HG02943 (cell line): Measurements from ENCODE around the gene FRMD5.

Experiments used
- ATAC-seq: cut with Tn5 transposase; IDR thresholded peaks from one replicate; pipeline ENCODE4 v1.9.1; 2021; ENCODE audit warnings: mild to moderate bottlenecking, low read depth, moderate library complexity; ENCODE audit not compliant: unreplicated experiment

Gene FRMD5

DNA sequence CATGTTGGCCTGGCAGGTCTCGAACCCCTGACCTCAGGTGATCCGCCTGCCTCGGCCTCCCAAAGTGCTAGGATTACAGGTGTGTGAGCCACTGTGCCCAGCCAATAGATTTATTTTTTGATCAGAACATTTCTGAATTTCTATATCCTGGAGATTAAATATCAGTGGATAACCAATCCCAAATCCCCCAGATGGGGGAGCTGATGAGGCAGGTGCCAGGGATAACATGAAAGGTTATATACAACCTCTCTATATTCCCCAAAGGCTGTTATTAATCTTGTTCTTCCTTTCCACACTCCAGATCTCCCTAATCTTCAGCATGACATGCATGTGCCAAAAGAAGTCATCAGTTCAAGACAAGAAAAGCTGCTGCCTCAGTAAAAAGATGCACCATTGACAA is 256.0 kb downstream of the FRMD5 start:
- ATAC-seq, result no peak

DNA sequence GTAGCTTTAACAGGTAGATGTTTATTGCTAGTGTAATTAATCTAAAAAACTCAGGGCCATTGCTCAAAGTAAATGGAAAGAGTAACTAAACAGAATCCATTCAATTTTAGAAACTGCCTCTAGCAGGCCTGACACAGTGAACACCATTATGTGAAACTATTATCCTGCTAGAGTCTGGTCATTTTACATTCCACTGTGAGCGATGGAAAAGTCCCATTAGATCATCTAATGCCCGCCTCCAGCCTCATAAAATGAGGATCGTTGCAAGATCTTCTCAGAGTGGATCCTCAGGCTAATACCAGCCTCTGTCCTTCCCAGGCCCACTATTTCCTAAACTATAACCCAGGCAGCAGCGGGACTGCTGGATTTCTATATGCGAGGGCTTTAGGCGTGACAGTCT is 260.6 kb downstream of the FRMD5 start:
- ATAC-seq, result no peak

DNA sequence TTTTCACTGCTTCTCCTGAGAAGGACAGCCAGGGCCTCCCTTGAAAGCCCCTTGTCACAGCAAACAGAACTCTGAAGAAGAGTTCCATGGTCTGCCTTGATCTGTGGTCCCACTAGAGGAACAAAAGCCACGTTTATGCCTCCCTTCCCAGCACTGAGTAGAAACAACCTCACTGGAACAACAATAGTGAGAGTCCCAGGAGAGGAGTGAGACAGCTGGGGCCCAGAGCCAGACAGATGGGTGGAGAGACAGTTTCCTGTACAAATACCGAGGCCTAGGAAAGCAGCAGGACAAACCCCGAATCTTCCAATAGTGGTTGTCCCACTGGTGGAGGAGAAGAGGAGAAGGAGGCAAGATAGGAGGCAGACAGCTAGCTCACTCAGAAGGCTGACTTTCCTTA is 262.2 kb downstream of the FRMD5 start:
- no peak for ATAC-seq

DNA sequence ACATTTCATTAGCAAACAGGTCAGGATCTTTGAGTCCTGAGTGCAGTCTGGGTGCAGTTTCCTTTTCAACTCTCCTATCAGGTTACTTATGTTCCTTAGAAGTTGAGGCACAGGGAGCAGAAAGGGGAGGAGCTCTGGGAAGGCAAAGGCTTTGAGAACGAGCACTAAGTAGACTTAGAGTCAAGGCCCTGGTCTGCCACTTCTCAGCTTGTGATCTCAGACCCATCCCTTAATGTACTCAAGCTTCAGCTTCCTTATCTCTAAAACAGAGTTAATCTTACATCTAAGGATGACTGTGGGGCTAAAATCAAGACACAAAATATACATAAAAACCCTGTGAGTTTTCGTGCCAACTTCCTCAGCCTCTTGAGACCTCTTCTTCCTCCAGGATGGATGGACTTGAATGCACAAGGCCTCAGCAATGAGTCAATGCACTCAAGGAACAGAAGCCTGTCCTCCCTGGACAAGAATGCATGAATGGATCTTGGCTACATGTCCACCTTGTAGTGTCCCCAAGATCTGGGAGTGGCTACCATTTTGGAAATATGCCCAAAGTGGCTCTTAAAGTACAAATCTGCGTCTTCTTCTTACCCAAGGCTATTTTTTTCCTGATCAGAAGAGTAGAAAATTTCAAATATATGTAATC is 263.2 kb downstream of the FRMD5 start:
- no peak for ATAC-seq

DNA sequence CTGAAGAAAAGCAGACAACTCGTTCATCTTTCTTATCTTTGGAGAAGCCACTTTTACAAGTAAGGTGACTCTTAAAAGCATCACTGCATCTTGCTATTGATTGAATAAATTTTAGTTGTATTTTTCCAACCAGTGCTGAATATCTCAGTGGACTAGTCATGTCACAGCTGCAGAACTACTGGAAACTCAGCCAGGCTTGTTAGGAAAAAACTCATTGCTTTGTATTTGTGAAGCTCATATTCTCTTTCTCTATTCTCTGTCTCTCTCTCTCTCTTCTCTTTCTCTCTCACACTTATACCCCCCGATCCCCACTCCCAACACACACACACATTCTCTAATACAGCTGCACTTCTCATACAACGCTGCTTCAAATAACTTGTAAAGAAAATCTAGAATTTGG is 264.0 kb downstream of the FRMD5 start:
- no peak for ATAC-seq

DNA sequence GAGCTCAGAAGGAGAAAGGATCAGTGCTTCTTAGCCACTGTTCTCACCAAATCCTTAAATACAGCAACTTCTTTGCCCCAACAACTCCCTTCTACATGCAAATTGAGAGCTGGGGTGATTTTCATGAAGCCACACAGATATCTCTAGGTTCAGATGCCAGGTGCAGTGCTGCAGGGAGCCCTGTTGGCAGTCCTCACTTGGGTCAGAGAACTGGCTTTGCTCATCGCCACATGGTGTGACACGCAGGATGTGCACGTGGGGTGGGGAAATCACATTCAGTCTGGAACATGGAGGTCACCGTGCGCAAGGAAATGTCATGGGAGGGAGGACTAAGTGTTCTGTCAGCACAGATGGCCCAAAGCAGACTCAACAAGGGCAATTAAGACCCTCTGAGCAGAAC is 264.5 kb downstream of the FRMD5 start:
- ATAC-seq, result no peak

DNA sequence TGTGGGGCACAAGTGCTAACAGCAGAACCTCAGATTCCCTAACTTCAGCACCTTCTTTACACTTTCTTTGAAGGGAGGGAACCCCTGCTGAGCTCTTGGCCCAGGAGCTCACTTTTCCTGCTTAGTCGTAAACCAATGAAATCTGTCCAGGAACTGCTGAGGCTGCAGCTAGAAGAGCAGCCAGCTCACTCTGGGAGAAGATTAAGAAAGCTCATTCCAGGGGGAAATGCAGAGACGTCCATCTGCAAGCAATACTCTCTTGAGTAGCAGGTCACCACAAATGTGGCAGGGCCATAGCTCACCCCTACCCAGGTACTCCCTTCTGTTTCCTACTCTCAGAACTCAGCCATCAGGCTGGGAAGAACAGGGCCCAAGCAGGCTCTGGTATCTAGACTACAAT is 265.0 kb downstream of the FRMD5 start:
- no peak for ATAC-seq

DNA sequence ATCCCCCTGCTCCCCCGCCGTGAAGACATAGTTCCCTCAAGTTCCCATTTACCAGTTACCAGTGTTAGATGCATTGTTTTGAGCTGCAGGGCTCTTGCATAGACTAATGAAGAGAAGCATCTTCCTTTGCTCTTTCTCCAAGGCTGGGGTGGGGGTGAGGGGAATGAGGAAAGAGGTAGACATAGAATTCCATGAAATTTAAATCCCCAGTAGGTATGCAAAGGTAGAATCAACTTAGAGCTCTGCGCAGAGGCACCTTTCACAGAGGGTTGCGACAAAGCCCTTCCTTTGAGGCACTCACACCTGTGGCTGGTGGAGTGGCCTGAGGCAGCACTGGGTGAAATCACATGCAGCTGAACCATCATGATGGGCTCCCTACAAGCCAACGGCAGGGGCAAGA is 266.9 kb downstream of the FRMD5 start:
- ATAC-seq, result no peak

DNA sequence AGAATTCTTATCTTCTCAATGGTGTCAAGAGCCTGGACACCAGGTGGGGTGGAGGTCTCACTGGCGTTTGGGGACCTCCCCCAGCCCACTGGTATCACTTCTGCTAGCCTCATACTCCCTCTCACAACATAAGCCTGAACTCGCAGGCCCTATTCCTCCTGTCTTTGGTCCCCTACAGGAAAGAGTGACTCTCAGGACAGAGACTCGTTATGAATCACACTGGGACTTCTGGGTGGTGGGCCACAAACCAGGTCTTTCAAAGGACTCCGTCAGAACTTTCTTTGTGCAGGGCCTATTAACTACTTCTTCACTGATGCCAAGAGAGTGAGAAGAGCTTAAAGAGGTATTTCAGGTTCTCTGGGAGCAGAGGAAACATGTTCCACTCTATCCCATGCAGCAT is 267.9 kb downstream of the FRMD5 start:
- ATAC-seq, result no peak

DNA sequence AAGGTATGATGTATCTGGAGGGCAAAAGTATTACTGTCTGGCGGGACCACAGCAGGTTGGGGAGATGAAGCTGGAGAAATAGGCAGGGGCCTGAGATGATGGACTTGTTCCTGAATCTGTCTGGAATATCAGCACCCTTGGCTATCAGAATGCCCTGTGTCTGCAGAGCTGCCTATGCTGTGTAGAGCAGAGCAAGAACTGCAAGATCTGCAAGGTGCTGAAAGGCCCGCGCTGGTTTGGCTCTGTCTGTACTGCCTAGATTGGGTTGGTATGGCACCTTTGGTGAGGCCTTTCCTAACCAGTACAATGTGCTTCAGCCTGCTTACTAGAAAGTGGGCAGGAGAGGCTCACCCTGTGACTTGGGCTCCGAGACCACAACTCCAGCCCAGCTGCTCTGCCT is 271.5 kb downstream of the FRMD5 start:
- ATAC-seq, result no peak

DNA sequence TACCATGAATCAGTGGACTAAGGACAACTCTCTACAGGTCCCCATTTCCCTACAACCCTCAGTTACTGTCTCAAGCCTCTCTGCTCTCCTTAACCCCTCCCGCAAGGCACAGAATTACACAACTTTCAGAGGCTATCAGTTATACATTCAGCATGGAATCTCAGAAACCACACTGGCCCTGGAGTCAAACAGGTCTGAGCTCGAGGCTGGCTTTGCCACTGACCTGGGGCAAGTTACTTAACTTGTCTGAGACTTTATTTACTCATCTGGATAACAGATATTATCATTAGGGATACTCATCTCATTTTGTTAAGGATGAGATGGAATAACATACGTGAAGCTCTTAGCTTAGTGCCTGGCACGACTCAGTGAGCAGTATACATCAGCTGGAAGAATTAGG is 273.1 kb downstream of the FRMD5 start:
- no peak for ATAC-seq

DNA sequence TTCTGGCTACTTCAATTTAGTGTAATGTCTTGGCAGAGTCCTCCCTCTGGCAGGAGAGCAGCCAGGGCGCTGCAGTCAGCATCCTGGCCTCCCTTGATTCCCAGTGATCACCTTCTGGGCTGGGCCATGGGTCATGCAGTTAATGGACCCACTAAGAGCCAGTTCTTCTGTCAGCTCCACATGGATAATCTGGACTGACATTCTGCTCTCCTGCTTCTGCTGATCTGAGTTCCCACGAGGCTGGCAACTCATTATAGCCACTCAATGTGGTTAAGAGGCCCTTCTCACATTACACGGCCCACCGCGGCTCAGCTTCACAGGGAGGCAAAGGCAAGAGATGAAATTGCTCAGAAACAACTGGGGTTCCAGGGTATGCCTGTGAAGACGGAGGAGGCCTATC is 274.3 kb downstream of the FRMD5 start:
- ATAC-seq, result no peak

DNA sequence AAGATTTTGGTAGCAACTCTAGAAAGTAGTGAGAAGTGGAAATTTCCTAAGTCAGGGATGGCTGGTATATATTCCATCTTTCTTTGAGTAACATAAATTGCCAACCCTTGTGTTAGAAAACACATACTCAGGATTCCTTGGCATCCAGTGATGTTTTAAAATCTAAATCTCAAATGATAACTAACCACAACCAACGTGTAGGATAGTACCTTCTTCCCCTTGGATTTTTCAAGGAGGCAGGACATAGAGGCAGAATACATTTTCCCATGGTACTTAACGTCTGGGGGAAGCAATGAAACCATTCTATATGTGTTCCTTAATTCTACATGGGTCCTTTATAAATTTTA is 274.8 kb downstream of the FRMD5 start:
- ATAC-seq, result no peak

DNA sequence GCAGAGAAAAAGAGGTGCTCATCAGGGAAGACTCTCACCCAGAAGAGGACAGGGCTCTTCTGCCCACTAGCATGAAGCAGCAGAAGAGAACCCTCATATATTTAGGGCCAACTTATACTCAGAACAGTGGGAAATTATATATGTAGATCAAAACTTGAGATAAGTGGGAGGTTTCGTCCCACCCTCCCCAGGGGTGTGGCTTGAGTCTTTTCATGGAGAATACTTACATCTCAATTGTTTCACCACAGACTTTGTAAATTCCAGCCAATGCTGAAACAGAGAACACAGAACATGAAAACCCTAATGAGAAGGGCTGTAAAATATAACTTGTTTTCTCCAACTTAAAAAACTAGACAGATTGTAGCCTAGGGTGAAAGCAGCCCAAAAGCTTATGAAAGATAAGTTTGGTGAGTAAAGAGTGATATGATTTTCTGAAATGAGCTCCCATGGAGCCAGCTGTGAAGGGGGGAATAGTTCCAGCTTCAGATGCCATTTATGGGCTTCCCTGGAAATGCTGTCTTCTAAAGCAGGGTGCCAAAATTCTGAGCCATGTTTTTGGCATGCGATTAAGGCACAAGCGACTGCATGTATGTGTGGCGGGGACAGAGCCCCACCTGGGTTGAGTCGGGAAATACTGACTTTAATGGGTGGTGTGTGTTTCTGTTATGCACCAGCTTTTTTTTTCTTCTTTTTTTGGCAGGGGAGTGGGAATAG is 275.4 kb downstream of the FRMD5 start:
- ATAC-seq, result no peak

DNA sequence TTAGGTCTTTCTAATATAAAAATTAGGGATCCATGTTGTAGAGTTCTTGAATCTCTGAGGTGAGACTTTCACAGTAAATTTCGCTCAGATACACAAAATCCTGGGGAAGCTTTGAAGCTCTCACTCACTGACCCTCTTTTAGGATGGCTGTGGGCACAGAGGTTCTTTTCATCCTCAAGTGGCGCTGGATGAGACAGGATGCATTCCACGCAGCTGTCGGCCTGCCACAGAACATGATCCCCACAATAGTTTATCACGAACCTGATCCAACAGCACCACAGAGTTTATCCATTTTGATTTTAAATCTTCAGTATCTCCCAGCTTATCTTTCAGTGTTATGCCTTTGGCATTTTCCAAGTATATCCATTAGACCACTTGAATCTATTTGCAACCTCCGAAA is 276.4 kb downstream of the FRMD5 start:
- ATAC-seq, result no peak

DNA sequence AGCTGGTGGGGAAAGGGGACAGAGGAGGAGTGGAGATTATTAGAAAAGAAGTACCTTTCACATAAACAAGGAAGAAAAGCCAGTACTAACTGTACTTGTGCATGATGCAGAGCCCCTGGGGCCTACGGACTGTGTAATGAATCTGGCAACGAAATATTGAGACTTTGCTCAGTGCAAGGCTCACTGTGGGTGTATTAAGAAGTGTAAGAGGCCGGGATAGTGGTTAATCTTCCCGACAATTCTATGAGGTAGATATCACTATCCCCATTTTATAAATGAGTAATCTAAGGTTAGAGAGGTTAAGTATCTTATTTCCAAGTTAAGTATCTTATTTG is 278.8 kb downstream of the FRMD5 start:
- no peak for ATAC-seq

DNA sequence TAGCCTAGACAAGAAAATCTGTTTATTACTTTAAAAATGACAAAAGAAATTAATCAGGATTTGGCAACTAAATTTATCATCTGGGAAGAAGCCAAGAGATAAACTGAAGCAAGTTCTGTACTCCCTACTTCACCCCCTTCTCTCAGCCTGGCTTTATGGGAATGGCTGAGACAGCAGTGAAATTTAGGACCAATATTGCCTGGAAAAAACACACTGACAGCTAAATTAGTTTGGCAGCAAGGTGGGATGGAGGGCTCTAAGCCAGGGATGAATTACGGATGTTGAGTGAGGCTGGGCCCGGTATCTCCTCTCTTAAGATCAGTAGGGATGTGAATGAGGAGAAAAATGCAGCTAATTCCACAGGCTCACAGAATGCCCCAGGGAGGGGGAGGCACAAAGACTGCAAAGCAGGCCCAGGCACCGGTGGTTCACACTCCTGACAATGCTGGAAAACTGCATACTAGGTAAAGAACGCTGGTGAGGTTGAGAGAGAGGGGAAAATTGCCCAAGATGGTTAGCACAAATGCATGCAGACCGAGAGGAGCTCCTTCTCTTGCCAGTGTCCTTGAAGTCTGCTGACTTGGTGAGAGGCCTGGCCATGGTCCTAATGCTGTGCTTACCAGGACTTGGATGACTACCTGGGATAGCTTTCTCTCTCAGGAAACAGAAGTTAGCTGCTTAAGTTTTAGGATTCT is 279.3 kb downstream of the FRMD5 start:
- ATAC-seq, result no peak

DNA sequence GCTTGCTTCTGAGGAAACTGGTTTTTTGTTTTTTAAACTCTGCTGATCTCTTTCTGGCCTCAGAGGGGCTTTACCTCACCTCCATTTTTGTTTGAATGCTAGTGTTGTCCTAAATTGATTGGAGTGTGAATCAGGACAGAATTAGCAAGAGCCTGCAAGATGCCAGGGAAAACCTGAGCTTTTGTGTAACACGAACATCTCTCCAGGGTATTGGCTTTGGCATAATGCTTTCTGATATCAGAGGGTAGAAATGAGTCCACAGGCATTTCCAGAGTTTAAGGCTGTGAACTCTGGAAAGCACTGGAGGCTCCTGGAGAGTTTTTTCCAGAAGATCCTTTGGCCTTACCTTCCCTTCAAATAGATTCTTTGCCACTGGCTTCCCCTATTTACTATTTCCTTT is 281.1 kb downstream of the FRMD5 start:
- no peak for ATAC-seq

DNA sequence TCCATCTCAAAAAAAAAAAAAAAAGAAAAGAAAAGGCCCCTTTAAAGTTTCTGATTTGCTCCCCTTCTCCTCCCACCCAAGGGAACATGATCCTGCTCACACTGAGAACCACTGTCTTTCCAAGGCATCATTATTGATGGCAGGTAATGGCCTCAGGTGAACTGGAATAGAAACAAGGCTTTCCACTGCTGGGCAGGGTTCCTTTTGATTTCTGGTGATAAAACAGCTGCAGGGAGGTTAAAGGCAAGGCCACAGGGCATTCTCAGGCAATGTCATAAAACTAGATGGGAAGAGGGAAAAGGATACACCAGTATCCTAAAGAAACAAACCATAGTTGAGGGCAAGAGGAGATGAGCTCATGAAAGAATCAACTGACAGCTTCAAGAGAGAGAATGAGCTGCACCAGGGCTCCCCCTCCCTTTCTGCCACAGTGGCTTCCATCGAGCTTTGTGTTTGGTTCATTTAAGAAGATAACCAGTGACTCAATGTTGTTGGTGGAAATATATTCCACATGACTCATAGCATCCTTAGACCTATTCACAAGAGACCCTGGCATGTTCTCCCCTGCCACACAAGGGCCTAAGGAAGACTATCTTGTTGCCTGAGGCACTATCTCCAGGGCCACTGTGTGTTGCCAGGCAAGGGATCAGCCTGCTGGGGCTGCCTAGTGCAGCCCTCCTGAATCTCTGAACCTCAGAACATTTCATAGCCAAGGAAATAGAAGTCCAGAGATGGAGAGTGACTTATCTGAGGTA is 281.9 kb downstream of the FRMD5 start:
- ATAC-seq, result no peak

DNA sequence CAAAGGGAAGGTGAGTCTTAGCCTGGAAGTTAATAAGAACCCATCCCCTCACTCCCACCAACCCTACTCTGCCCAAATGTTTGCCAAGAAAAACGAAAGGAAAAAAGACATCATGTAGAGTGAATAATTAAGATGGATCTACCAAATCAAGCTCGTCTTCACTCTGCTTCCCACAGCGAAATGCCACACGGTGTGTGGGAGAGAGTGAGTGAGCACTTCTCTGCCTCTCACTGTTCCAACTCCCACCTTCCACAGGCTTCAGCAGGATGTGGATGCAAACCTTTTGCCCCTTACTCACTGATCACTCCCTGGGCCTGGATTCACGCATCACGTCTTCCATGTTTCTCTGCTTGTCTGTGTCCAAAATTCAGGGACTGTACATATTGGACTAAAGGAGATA is 282.9 kb downstream of the FRMD5 start:
- ATAC-seq, result no peak

DNA sequence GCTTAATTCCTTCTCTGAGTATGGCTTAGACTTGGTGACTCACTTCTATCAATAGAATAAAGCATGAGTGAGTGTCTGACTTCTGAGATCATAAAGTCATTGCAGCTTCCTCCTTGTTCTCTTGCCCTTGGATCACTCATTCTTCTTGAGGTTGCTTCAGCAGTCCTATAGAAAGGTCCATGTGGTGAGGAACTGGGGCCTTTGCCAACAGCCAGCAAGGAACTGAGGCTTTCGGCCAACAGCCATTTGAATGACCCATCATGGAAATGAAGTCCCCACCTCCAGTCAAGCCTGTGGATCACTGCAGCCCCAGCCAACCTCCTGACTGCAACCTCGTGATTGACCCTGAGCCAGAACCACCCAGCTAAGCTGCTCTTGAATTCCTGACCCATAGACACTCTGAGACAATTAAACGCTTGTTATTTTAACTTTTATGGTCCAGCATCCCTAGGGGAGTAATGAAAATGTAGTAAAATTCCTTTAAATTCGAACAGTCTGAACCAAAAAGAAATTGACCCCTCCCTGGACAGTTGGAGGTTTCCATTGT is 283.8 kb downstream of the FRMD5 start:
- no peak for ATAC-seq
